Fibroblast of mammary gland (primary cell): ENCODE results near the gene EHBP1.

Experiments used
- DNase-seq: peaks from one replicate; pipeline ENCODE4 v3.0.0-alpha.2; 2010; ENCODE audit warnings: low read depth
- H3K4me3 ChIP-seq: 2 replicates; pipeline ENCODE4 v1.5.1; 2011; ENCODE audit warnings: low read depth, mild to moderate bottlenecking, low read length, moderate library complexity; ENCODE audit not compliant: control insufficient read depth
- CTCF ChIP-seq: conservative IDR thresholded peaks from 2 replicates; pipeline ENCODE4 v1.5.1; 2011; ENCODE audit warnings: low read depth, low read length, inconsistent platforms; ENCODE audit not compliant: control insufficient read depth, insufficient read depth

Gene EHBP1

GRCh38 chr2:63078852-63079606, 373.5 kb downstream of the EHBP1 start:
- no peak overlapping the region for H3K4me3 ChIP-seq
- DNase-seq = peak; percentile 17
- TF ChIP-seq CTCF = peak; percentile 49

GRCh38 chr2:63081404-63081803, 375.9 kb downstream of the EHBP1 start:
- H3K4me3 ChIP-seq = no peak overlapping the region
- TF ChIP-seq CTCF = no peak
- no peak for DNase-seq

- no peak overlapping the region for H3K4me3 ChIP-seq
- TF ChIP-seq CTCF = no peak
- no peak for DNase-seq
Observed at GRCh38 chr2:63086687-63087086, 381.2 kb downstream of the EHBP1 start.

- no peak overlapping the region for H3K4me3 ChIP-seq
- TF ChIP-seq CTCF = no peak
- DNase-seq = no peak
Observed at GRCh38 chr2:63092401-63092800, 386.9 kb downstream of the EHBP1 start.

GRCh38 chr2:63092857-63093256, 387.3 kb downstream of the EHBP1 start:
- TF ChIP-seq CTCF = no peak
- no peak for DNase-seq

GRCh38 chr2:63093502-63093901, 388.0 kb downstream of the EHBP1 start:
- no peak for DNase-seq

More at GRCh38 chr2:63092857-63093256, 387.3 kb downstream of the EHBP1 start:
- H3K4me3 ChIP-seq = no peak overlapping the region

More at GRCh38 chr2:63093502-63093901, 388.0 kb downstream of the EHBP1 start:
- no peak for TF ChIP-seq CTCF
- H3K4me3 ChIP-seq = no peak overlapping the region
